Endothelial cell of umbilical vein (primary cell): ENCODE data around the gene PRIMA1. TPM values are rescaled to one million over a fixed set of nuclear protein-coding genes. Genes with fewer than 3 reads are reported as not detected.

Experiments used
- BruUV-seq: library from RNA; stranded (reverse); fragments of 400-500 nt; replicated peaks from 2 replicates; lab custom pipeline; 2021; lab: Mats Ljungman, UMichigan
- CTCF ChIA-PET: fragments of 300-600, 350-600 bp; sonication (Branson Sonifier 250); formaldehyde crosslinking; loops from one replicate; lab custom pipeline; 2021; ENCODE audit warnings: antibody characterized with exemption, inconsistent platforms; lab: Charles Lee
- POLR2A ChIA-PET: fragments of 300-600, 350-600 bp; sonication (Branson Sonifier 250); formaldehyde crosslinking; loops from one replicate; lab custom pipeline; 2021; ENCODE audit warnings: antibody characterized with exemption, inconsistent platforms; lab: Charles Lee
- DNase-seq: peaks from one replicate; pipeline ENCODE4 v3.0.0-alpha.2; 2011; ENCODE audit warnings: low read depth, low spot score
- FAIRE-seq: peaks from 2 replicates; lab custom pipeline; 2011; peaks lifted over from hg19 to GRCh38; lab: Jason Lieb, UNC
- H2AFZ ChIP-seq: 2 replicates; pipeline ENCODE4 v1.6.0; 2012; ENCODE audit warnings: low read depth, low read length, control low read depth, inconsistent platforms
- H3K27ac ChIP-seq: 2 replicates; pipeline ENCODE4 v1.5.1; 2011; ENCODE audit warnings: low read depth, mild to moderate bottlenecking, control low read depth, low read length, moderate library complexity; ENCODE audit not compliant: insufficient read depth
- H3K27me3 ChIP-seq, 2 experiments: 2 replicates each; pipeline versions ENCODE4 v1.6.0 to v1.6.1; 2011; ENCODE audit warnings: low read length in 2 of 2, mixed read lengths in 1 of 2; ENCODE audit not compliant: control insufficient read depth in 2 of 2, insufficient read depth in 2 of 2
- H3K36me3 ChIP-seq, 2 experiments: 2 replicates in 1 of 2; 3 replicates in 1 of 2; pipeline ENCODE4 v1.5.1; 2011; ENCODE audit warnings: low read length in 2 of 2, mild to moderate bottlenecking in 1 of 2, moderate library complexity in 1 of 2; ENCODE audit not compliant: control insufficient read depth in 2 of 2, insufficient read depth in 2 of 2; ENCODE audit errors: extremely low read depth in 1 of 2
- H3K4me1 ChIP-seq: 3 replicates; pipeline ENCODE4 v1.5.1; 2011; ENCODE audit warnings: mild to moderate bottlenecking, low read length; ENCODE audit not compliant: control insufficient read depth, insufficient read depth; ENCODE audit errors: extremely low read depth
- H3K4me2 ChIP-seq: 2 replicates; pipeline ENCODE4 v1.6.1; 2011; ENCODE audit warnings: low read length, control low read depth, mixed read lengths; ENCODE audit not compliant: insufficient read depth
- H3K4me3 ChIP-seq, 3 experiments: fragments of 200-600 bp in 1 of 3; sonication (generic), shearing (Covaris generic) in 1 of 3; replicated peaks in 1 of 3; 2 replicates each; pipeline ENCODE4 v1.5.1; 2011 to 2016; ENCODE audit warnings: control low read depth in 3 of 3, low read length in 3 of 3, mild to moderate bottlenecking in 2 of 3, inconsistent platforms in 1 of 3, low read depth in 1 of 3, moderate library complexity in 1 of 3; ENCODE audit not compliant: insufficient read depth in 1 of 3
- H3K79me2 ChIP-seq: 2 replicates; pipeline ENCODE4 v1.6.0; 2012; ENCODE audit warnings: low read length, inconsistent platforms; ENCODE audit not compliant: control insufficient read depth, insufficient read depth
- H3K9ac ChIP-seq: replicated peaks from 2 replicates; pipeline ENCODE3; 2011; ENCODE audit warnings: low read length, control low read depth; ENCODE audit not compliant: insufficient read depth; ENCODE audit errors: extremely low read depth
- H3K9me1 ChIP-seq: replicated peaks from 3 replicates; pipeline ENCODE4 v1.6.0; 2011; ENCODE audit warnings: mild to moderate bottlenecking, low read length; ENCODE audit not compliant: control insufficient read depth, insufficient read depth; ENCODE audit errors: extremely low read depth
- H3K9me3 ChIP-seq: replicated peaks from 2 replicates; pipeline ENCODE4 v1.5.1; 2012; ENCODE audit warnings: low read length, inconsistent platforms; ENCODE audit not compliant: control insufficient read depth, insufficient read depth
- H4K20me1 ChIP-seq: replicated peaks from 2 replicates; pipeline ENCODE3; 2011; ENCODE audit warnings: mild to moderate bottlenecking, low read length; ENCODE audit not compliant: control insufficient read depth, insufficient read depth; ENCODE audit errors: extremely low read depth
- CTCF ChIP-seq, 2 donors: IDR thresholded peaks; 1 replicate in 1 of 2; 2 replicates in 1 of 2; pipeline ENCODE4 v1.5.1; 2011; ENCODE audit warnings: low read length in 2 of 2, mild to moderate bottlenecking in 2 of 2, moderate library complexity in 2 of 2, control low read depth in 1 of 2, inconsistent platforms in 1 of 2, low read depth in 1 of 2; ENCODE audit not compliant: insufficient read depth in 1 of 2; ENCODE audit errors: extremely low read depth in 1 of 2
- EZH2 ChIP-seq: IDR thresholded peaks from 2 replicates; pipeline ENCODE4 v1.6.1; 2012; ENCODE audit warnings: borderline replicate concordance, low read depth, mild to moderate bottlenecking, moderate library complexity, low read length, inconsistent platforms; ENCODE audit not compliant: severe bottlenecking
- FOS ChIP-seq: IDR thresholded peaks from 2 replicates; pipeline ENCODE4 v1.6.1; 2011; ENCODE audit warnings: mild to moderate bottlenecking, low read length, moderate library complexity, borderline replicate concordance; ENCODE audit not compliant: insufficient read depth
- GATA2 ChIP-seq: IDR thresholded peaks from 2 replicates; pipeline ENCODE4 v1.7.0; 2011; ENCODE audit warnings: low read depth, mild to moderate bottlenecking, moderate library complexity, mixed read lengths, low read length; ENCODE audit not compliant: insufficient read length, insufficient read depth
- JUN ChIP-seq: IDR thresholded peaks from 2 replicates; pipeline ENCODE4 v1.6.1; 2011; ENCODE audit warnings: borderline replicate concordance, low read depth; ENCODE audit not compliant: insufficient read length, insufficient read depth
- MYC ChIP-seq: IDR thresholded peaks from one replicate; pipeline ENCODE4 v1.6.1; 2011; ENCODE audit warnings: mild to moderate bottlenecking, low read depth, low read length
- POLR2A ChIP-seq: IDR thresholded peaks from 2 replicates; pipeline ENCODE4 v1.6.1; 2012; ENCODE audit warnings: low read depth, mild to moderate bottlenecking, control low read depth, low read length
- POLR2AphosphoS5 ChIP-seq: IDR thresholded peaks from 2 replicates; pipeline ENCODE4 v1.6.1; 2012; ENCODE audit warnings: low read depth, mild to moderate bottlenecking, control low read depth, low read length, moderate library complexity; ENCODE audit not compliant: insufficient read depth
- dilution Hi-C: fragments of 300-500 bp; cut with MboI; formaldehyde crosslinking; loops from one replicate; pipeline ENCODE4 v1.15.0; 2019; ENCODE audit warnings: low sequenced_read_pairs; ENCODE audit not compliant: extremely low pct_ligation_motif_present
- intact Hi-C: fragments of 100-400 bp; cut with micrococcal nuclease; formaldehyde crosslinking; loops from one replicate; pipeline ENCODE4 v1.10.0; 2022
- polyA plus RNA-seq, 4 experiments: library from polyadenylated mRNA; depleted of rRNA in 3 of 4; stranded (reverse) in 3 of 4; unstranded in 1 of 4; fragments of >200 nt; gene quantifications; 2 replicates each; pipeline versions ENCODE4 v1.2.1 to v1.2.3, GENCODE V29; 2011 to 2012; ENCODE audit warnings: missing spikeins in 1 of 4
- total RNA-seq: library from RNA; stranded (reverse); gene quantifications from 2 replicates; pipeline ENCODE4 v1.2.3, GENCODE V29; 2021
- TF ChIP-seq, protein P1 (sequence below): IDR thresholded peaks from 2 replicates; pipeline ENCODE4 v1.6.1; 2011; ENCODE audit not compliant: insufficient read depth, insufficient read length

The PRIMA1 gene
- total and polyA plus RNA-seq, 2 donors (not counting 3 experiments of a cell fraction or from before 2014, with no cell fraction given) = not detected

GRCh38 chr14:93797536-93797935 is 9.3 kb upstream of the PRIMA1 start:
- DNase-seq = no peak
- H3K36me3 ChIP-seq = no peaks in the 10 kb centered on the region
- no peaks in the 10 kb centered on the region for H3K79me2 ChIP-seq
- no peaks in the 10 kb centered on the region for H3K9me1 ChIP-seq
- H3K4me1 ChIP-seq = no peaks in the 10 kb centered on the region
- CTCF ChIA-PET = no interaction called here
- H3K27ac ChIP-seq = no peak overlapping the region
- POLR2A ChIA-PET = no interaction called here
- no peak overlapping the region for H3K4me3 ChIP-seq
- H3K9ac ChIP-seq = no peak overlapping the region
- H4K20me1 ChIP-seq = no peaks in the 10 kb centered on the region
- intact Hi-C loops (no loop called here), dilution Hi-C loops (no loop called here)
- TF ChIP-seq POLR2A = no peak
- no peak for TF ChIP-seq JUN
- TF ChIP-seq, protein P1, sequence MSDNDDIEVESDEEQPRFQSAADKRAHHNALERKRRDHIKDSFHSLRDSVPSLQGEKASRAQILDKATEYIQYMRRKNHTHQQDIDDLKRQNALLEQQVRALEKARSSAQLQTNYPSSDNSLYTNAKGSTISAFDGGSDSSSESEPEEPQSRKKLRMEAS = no peak
- TF ChIP-seq MYC = no peak
- no peak for TF ChIP-seq FOS
- TF ChIP-seq POLR2AphosphoS5 = no peak
- no peak for TF ChIP-seq GATA2
- TF ChIP-seq EZH2 = no peak
- TF ChIP-seq CTCF (IDR thresholded peaks at IDR 0.05; ENCODE audit: extremely low read depth in 1 of 2, insufficient read depth in 1 of 2, low read depth in 1 of 2, low read length in 2 of 2) = no peak
- BruUV-seq = no TSS peak
- no peaks in the 10 kb centered on the region for H3K27me3 ChIP-seq
- no peak overlapping the region for H3K4me2 ChIP-seq
- no peak for FAIRE-seq
- no peak overlapping the region for H2AFZ ChIP-seq
- peaks cover under 1% of the 10 kb centered on the region for H3K9me3 ChIP-seq
